Measurements from ENCODE around the gene URAD.
A peak's percentile ranks its signal among the peaks of the same experiment; 100 is the strongest.

URAD gene

GRCh38 chr13:27997904-27998522 lies 9.5 kb upstream of the URAD start:
- Histone ChIP-seq H3K4me3 (ENCODE audit: low read depth, low read length) (no peak overlapping the region), H3K9ac (ENCODE audit: low read length) (no peak overlapping the region), H3K27me3 (ENCODE audit: control insufficient read depth, insufficient read depth, low read length) (no peaks in the 10 kb centered on the region), H3K9me3 (ENCODE audit: control insufficient read depth, insufficient read depth, low read depth, low read length) (no peaks in the 10 kb centered on the region), H3K36me3 (ENCODE audit: control insufficient read depth, insufficient read depth, low read length) (no peaks in the 10 kb centered on the region), H3K27ac (ENCODE audit: low read depth, low read length) (no peak overlapping the region), H3K4me1 (ENCODE audit: control insufficient read depth, insufficient read depth, low read length) (peaks cover 5% of the 10 kb centered on the region; the same call in 1 of the 2 replicates)

GRCh38 chr13:27991881-27992280 lies 3.4 kb upstream of the URAD start:
- Histone ChIP-seq H3K9ac (ENCODE audit: low read length) (no peak overlapping the region), H3K4me1 (ENCODE audit: control insufficient read depth, insufficient read depth, low read length) (no peaks in the 10 kb centered on the region), H3K4me3 (ENCODE audit: low read depth, low read length) (no peak overlapping the region), H3K27me3 (ENCODE audit: control insufficient read depth, insufficient read depth, low read length) (peaks cover 23% of the 10 kb centered on the region), H3K36me3 (ENCODE audit: control insufficient read depth, insufficient read depth, low read length) (no peaks in the 10 kb centered on the region), H3K27ac (ENCODE audit: low read depth, low read length) (no peak overlapping the region), H3K9me3 (ENCODE audit: control insufficient read depth, insufficient read depth, low read depth, low read length) (no peaks in the 10 kb centered on the region)

GRCh38 chr13:27985600-27985999 lies 2.9 kb downstream of the URAD start:
- H3K4me1 ChIP-seq (ENCODE audit: control insufficient read depth, insufficient read depth, low read length), result 0 out of 2 replicates have a peak, but pooled peaks cover 3% of the 10 kb centered on the region
- no peak overlapping the region for H3K9ac ChIP-seq (ENCODE audit: low read length)
- no peaks in the 10 kb centered on the region for H3K9me3 ChIP-seq (ENCODE audit: control insufficient read depth, insufficient read depth, low read depth, low read length)
- H3K27ac ChIP-seq (ENCODE audit: low read depth, low read length), result no peak overlapping the region
- H3K4me3 ChIP-seq (ENCODE audit: low read depth, low read length), result no peak overlapping the region
- no peaks in the 10 kb centered on the region for H3K36me3 ChIP-seq (ENCODE audit: control insufficient read depth, insufficient read depth, low read length)
- peaks cover 80% of the 10 kb centered on the region for H3K27me3 ChIP-seq (ENCODE audit: control insufficient read depth, insufficient read depth, low read length)

GRCh38 chr13:27982361-27982760 lies 6.1 kb downstream of the URAD start:
- H3K27me3 ChIP-seq (ENCODE audit: control insufficient read depth, insufficient read depth, low read length), result peaks cover 95% of the 10 kb centered on the region
- H3K4me3 ChIP-seq (ENCODE audit: low read depth, low read length), result no peak overlapping the region

GRCh38 chr13:27981006-27981708 lies 7.3 kb downstream of the URAD start:
- no peaks in the 10 kb centered on the region for H3K36me3 ChIP-seq (ENCODE audit: control insufficient read depth, insufficient read depth, low read length)
- peak overlapping the region; percentile 74 for H3K9ac ChIP-seq (ENCODE audit: low read length)
- peaks cover 21% of the 10 kb centered on the region for H3K4me1 ChIP-seq (ENCODE audit: control insufficient read depth, insufficient read depth, low read length)
- peaks cover 95% of the 10 kb centered on the region for H3K27me3 ChIP-seq (ENCODE audit: control insufficient read depth, insufficient read depth, low read length)
- no peaks in the 10 kb centered on the region for H3K9me3 ChIP-seq (ENCODE audit: control insufficient read depth, insufficient read depth, low read depth, low read length)
- H3K27ac ChIP-seq (ENCODE audit: low read depth, low read length), result no peak overlapping the region
- H3K4me3 ChIP-seq (ENCODE audit: low read depth, low read length), result peak overlapping the region; percentile 59; the same call in 1 of the 2 replicates

More at GRCh38 chr13:27982361-27982760, 6.1 kb downstream of the URAD start:
- Histone ChIP-seq H3K9ac (ENCODE audit: low read length) (no peak overlapping the region), H3K36me3 (ENCODE audit: control insufficient read depth, insufficient read depth, low read length) (no peaks in the 10 kb centered on the region), H3K27ac (ENCODE audit: low read depth, low read length) (no peak overlapping the region), H3K9me3 (ENCODE audit: control insufficient read depth, insufficient read depth, low read depth, low read length) (no peaks in the 10 kb centered on the region), H3K4me1 (ENCODE audit: control insufficient read depth, insufficient read depth, low read length) (peaks cover 24% of the 10 kb centered on the region)

- H3K4me1 ChIP-seq (ENCODE audit: control insufficient read depth, insufficient read depth, low read length), result peaks cover 29% of the 10 kb centered on the region
- peaks cover 95% of the 10 kb centered on the region for H3K27me3 ChIP-seq (ENCODE audit: control insufficient read depth, insufficient read depth, low read length)
- peak overlapping the region; percentile 74 for H3K9ac ChIP-seq (ENCODE audit: low read length)
- no peaks in the 10 kb centered on the region for H3K9me3 ChIP-seq (ENCODE audit: control insufficient read depth, insufficient read depth, low read depth, low read length)
- no peak overlapping the region for H3K27ac ChIP-seq (ENCODE audit: low read depth, low read length)
- no peaks in the 10 kb centered on the region for H3K36me3 ChIP-seq (ENCODE audit: control insufficient read depth, insufficient read depth, low read length)
- peak overlapping the region; percentile 59; the same call in 1 of the 2 replicates for H3K4me3 ChIP-seq (ENCODE audit: low read depth, low read length)
These were observed 8.1 kb downstream of the URAD start for GRCh38 chr13:27980280-27980998.

GRCh38 chr13:27979765-27980279 lies 8.7 kb downstream of the URAD start:
- peaks cover 30% of the 10 kb centered on the region for H3K4me1 ChIP-seq (ENCODE audit: control insufficient read depth, insufficient read depth, low read length)
- H3K9me3 ChIP-seq (ENCODE audit: control insufficient read depth, insufficient read depth, low read depth, low read length), result no peaks in the 10 kb centered on the region
- H3K27me3 ChIP-seq (ENCODE audit: control insufficient read depth, insufficient read depth, low read length), result peaks cover 98% of the 10 kb centered on the region
- peak overlapping the region; percentile 74 for H3K9ac ChIP-seq (ENCODE audit: low read length)
- H3K4me3 ChIP-seq (ENCODE audit: low read depth, low read length), result peak overlapping the region; percentile 59; the same call in 1 of the 2 replicates
- H3K27ac ChIP-seq (ENCODE audit: low read depth, low read length), result no peak overlapping the region
- no peaks in the 10 kb centered on the region for H3K36me3 ChIP-seq (ENCODE audit: control insufficient read depth, insufficient read depth, low read length)

GRCh38 chr13:27979001-27979643 lies 9.4 kb downstream of the URAD start:
- H3K9ac ChIP-seq (ENCODE audit: low read length), result peak overlapping the region; percentile 74
- peak overlapping the region; percentile 59; the same call in 1 of the 2 replicates for H3K4me3 ChIP-seq (ENCODE audit: low read depth, low read length)
- H3K27me3 ChIP-seq (ENCODE audit: control insufficient read depth, insufficient read depth, low read length), result peaks cover 100% of the 10 kb centered on the region
- no peaks in the 10 kb centered on the region for H3K36me3 ChIP-seq (ENCODE audit: control insufficient read depth, insufficient read depth, low read length)
- H3K9me3 ChIP-seq (ENCODE audit: control insufficient read depth, insufficient read depth, low read depth, low read length), result no peaks in the 10 kb centered on the region
- peaks cover 30% of the 10 kb centered on the region for H3K4me1 ChIP-seq (ENCODE audit: control insufficient read depth, insufficient read depth, low read length)
- H3K27ac ChIP-seq (ENCODE audit: low read depth, low read length), result no peak overlapping the region

- Histone ChIP-seq H3K27ac (ENCODE audit: low read depth, low read length) (no peak overlapping the region; the same call in 1 of the 2 replicates), H3K27me3 (ENCODE audit: control insufficient read depth, insufficient read depth, low read length) (peaks cover 100% of the 10 kb centered on the region), H3K4me3 (ENCODE audit: low read depth, low read length) (peak overlapping the region; percentile 59)
These were observed 10.1 kb downstream of the URAD start for GRCh38 chr13:27978301-27978968.

More at GRCh38 chr13:27978301-27978968, 10.1 kb downstream of the URAD start:
- peak overlapping the region; percentile 85 for H3K9ac ChIP-seq (ENCODE audit: low read length)
- no peaks in the 10 kb centered on the region for H3K36me3 ChIP-seq (ENCODE audit: control insufficient read depth, insufficient read depth, low read length)
- H3K9me3 ChIP-seq (ENCODE audit: control insufficient read depth, insufficient read depth, low read depth, low read length), result no peaks in the 10 kb centered on the region
- H3K4me1 ChIP-seq (ENCODE audit: control insufficient read depth, insufficient read depth, low read length), result peaks cover 30% of the 10 kb centered on the region

Measured in HUES6 (cell line).